ENCODE results near the gene TFPT. TPM values are rescaled to one million over a fixed set of nuclear protein-coding genes. Genes with fewer than 3 reads are reported as not detected.

The TFPT gene
- total and polyA plus RNA-seq, 2 donors (not counting 3 experiments of a cell fraction or from before 2014, with no cell fraction given), result 28.3 to 32.1 TPM

DNA sequence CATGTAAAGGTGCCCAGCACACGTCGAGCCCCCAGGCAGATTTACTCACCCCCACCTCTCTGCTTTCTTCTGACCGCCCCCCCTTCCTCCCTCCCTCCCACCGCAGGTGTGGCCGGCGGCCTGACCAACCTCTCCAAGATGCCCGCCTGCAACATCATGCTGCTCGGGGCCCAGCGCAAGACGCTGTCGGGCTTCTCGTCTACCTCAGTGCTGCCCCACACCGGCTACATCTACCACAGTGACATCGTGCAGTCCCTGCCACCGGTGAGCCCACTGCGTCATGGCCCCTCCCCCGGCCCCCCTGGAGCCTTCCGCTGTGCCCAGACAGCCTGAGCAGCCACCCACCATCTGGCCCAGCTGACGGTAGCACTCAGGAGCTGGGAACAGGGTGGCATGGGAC, 8.9 kb upstream of the TFPT start:
- POLR2A ChIA-PET, result interaction anchor here (1.0 kb wide), 1 partner anchor 12 kb away, joined by 4 read pairs; no protein-coding TSS in a partner anchor
- TF ChIP-seq EZH2 (IDR thresholded peaks at IDR 0.05; ENCODE audit: borderline replicate concordance, low read depth, low read length, severe bottlenecking) (no peak), GATA2 (IDR thresholded peaks at IDR 0.05; ENCODE audit: insufficient read depth, insufficient read length, low read depth, low read length) (no peak), JUN (IDR thresholded peaks at IDR 0.05; ENCODE audit: borderline replicate concordance, insufficient read depth, insufficient read length, low read depth) (no peak), POLR2AphosphoS5 (IDR thresholded peaks at IDR 0.05; ENCODE audit: insufficient read depth, low read depth, low read length) (no peak), MYC (IDR thresholded peaks at IDR 0.05; ENCODE audit: low read depth, low read length) (no peak), FOS (IDR thresholded peaks at IDR 0.05; ENCODE audit: borderline replicate concordance, insufficient read depth, low read length) (no peak), POLR2A (IDR thresholded peaks at IDR 0.05; ENCODE audit: low read depth, low read length) (no peak), MAX (IDR thresholded peaks at IDR 0.05; ENCODE audit: insufficient read depth, insufficient read length) (no peak), CTCF (IDR thresholded peaks at IDR 0.05; ENCODE audit: extremely low read depth in 1 of 2, insufficient read depth in 1 of 2, low read depth in 1 of 2, low read length in 2 of 2) (no peak)
- DNase-seq (ENCODE audit: low read depth, low spot score) (no peak), FAIRE-seq (no peak)
- no TSS peak for BruUV-seq (replicated peaks)
- intact Hi-C loops (cut with micrococcal nuclease) (no loop called here), dilution Hi-C loops (cut with MboI; ENCODE audit: extremely low pct_ligation_motif_present, low sequenced_read_pairs) (no loop called here)
- no peaks in the 10 kb centered on the region for H3K9me1 ChIP-seq (replicated peaks; ENCODE audit: control insufficient read depth, extremely low read depth, insufficient read depth, low read length)
- H2AFZ ChIP-seq (ENCODE audit: low read depth, low read length), result no peak overlapping the region
- H3K27ac ChIP-seq (ENCODE audit: insufficient read depth, low read depth, low read length), result no peak overlapping the region
- H3K36me3 ChIP-seq (ENCODE audit: control insufficient read depth in 2 of 2, extremely low read depth in 1 of 2, insufficient read depth in 2 of 2, low read length in 2 of 2), result peaks cover 11 to 61% of the 10 kb centered on the region in 2 experiments
- no peaks in the 10 kb centered on the region for H3K4me1 ChIP-seq (ENCODE audit: control insufficient read depth, extremely low read depth, insufficient read depth, low read length)
- CTCF ChIA-PET, result no interaction called here
- no peaks in the 10 kb centered on the region for H4K20me1 ChIP-seq (replicated peaks; ENCODE audit: control insufficient read depth, extremely low read depth, insufficient read depth, low read length)
- no peaks in the 10 kb centered on the region for H3K9me3 ChIP-seq (replicated peaks; ENCODE audit: control insufficient read depth, insufficient read depth, low read length)
- no peak overlapping the region for H3K9ac ChIP-seq (replicated peaks; ENCODE audit: extremely low read depth, insufficient read depth, low read length)
- no peak overlapping the region for H3K4me3 ChIP-seq (replicated peaks in 1 of 3; ENCODE audit: insufficient read depth in 1 of 3, low read depth in 1 of 3, low read length in 3 of 3)
- H3K27me3 ChIP-seq (ENCODE audit: control insufficient read depth in 2 of 2, insufficient read depth in 2 of 2, low read length in 2 of 2), result no peaks in the 10 kb centered on the region
- no peak overlapping the region for H3K4me2 ChIP-seq (ENCODE audit: insufficient read depth, low read length)
- no peaks in the 10 kb centered on the region for H3K79me2 ChIP-seq (ENCODE audit: control insufficient read depth, insufficient read depth, low read length)

Measured in endothelial cell of umbilical vein (primary cell).